ENCODE results near the gene VPS37B. TPM values are rescaled to one million over a fixed set of nuclear protein-coding genes. Genes with fewer than 3 reads are reported as not detected.
A peak's percentile ranks its signal among the peaks of the same experiment; 100 is the strongest.

The VPS37B gene
- total and polyA plus RNA-seq, 5 experiments from 2014 or later = 15.2 to 37.2 (median 19.4) TPM

DNA sequence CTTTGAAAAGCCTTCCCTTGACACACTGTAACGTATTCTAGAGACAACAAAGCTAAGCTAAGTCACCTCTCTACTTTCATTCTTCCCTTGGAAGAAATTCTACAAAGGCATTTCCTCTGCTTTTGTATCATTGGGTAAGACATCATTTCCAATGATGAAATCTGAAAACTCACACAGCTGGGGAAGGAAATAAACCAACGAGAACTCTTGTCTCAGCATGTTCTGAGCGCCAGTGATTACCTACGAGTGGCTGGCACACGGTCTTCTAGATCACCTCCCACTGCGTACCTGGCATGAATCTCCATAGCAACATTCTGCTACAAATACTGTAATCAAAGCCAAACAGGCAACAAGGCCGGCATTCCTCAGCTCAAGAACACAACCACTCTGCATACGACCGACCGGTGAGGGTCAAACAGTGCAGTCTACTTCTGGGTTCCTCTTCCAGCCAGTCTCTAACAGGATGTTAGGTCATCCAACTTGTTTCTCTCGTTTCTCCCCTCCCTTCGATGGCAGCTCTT, 7.6 kb downstream of the VPS37B start:
- ATAC-seq (peak; percentile 86 to 91), DNase-seq (peak in 8 of 10 donors; percentile 43 to 88 (median 76))
- H3K36me3 Mint-ChIP-seq = peaks cover 0 to 2% (median 0%) of the 10 kb centered on the region in 3 donors
- no peaks in the 10 kb centered on the region for H3K9me3 Mint-ChIP-seq
- peak overlapping the region; percentile 67 to 91 (median 82) for H3K4me3 Mint-ChIP-seq
- H3K27ac Mint-ChIP-seq = peak overlapping the region; percentile 88 to 99 (median 94)
- H3K27me3 Mint-ChIP-seq = no peaks in the 10 kb centered on the region
- POLR2A ChIA-PET = interaction anchor here (0.6 to 3.0 kb wide), 9 partner anchors 8 to 52 kb away, joined by 3 to 21 read pairs (median 5); no protein-coding TSS in a partner anchor
- peaks cover 30 to 94% (median 83%) of the 10 kb centered on the region in 4 donors for H3K4me1 Mint-ChIP-seq

DNA sequence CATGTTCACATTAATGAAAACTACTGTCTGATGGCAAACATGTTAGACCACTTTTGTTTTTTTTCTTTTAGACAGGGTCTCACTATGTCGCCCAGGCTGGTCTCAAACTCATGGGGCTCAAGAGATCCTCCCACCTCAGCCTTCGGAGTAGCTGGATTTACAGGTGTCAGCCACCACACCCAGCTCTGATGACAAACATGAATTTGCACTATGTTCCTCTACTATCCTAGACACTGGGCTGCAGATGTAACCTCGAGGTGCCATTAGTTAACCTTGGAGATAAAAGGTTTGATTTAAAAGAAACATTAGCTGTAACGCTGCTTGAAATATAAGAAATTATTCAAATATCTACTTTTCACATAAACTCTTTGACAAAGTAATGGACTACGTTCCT, 8.1 kb downstream of the VPS37B start:
- ATAC-seq = peak in 1 of 2 donors; percentile 2

DNA sequence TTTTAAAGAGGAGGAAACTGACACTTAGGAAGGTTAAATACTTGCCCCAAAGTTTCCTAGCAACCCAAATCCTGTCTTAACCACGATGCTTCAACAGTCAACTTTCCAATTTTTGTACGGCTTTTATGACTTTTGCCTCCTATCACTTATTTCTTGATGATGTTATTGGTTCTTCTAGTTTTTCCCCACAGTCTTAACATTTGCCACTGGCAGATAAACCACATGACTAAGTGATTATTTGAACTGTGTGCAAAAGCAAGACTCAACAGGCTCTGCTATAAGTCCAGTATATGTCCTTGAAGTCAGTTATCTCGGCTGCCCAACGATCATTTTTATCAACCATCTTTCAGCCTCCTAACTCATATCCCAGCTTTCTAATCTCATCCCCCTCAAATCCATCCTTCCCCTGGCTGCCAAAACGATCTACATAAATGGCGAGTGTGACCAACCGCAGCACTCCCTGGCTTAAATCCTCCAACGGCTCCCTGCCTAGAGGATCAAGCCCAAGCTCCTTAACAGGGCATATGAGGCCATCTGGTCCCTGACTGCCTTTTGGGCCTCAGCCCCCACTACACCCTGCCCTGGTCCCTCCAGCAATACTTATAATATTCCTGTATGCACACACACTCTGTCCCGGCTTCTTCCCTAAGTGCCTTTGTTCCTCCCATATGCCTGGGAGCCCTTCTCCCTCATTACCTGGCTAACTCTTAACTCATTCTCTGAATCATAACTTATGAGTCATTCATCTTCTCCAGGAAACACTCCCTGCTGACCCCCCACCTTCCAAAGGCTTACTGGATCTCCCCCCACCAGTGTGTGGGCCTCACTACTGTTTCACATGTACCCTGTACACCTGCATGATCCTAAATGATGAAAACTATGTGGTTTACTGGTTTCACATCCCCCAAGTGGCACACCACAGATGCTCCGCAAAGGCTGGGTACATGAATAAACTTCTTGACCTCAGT, 8.8 kb downstream of the VPS37B start:
- DNase-seq (peak in 1 of 10 donors; percentile 62), ATAC-seq (no peak)
- H3K27ac Mint-ChIP-seq = peak overlapping the region; percentile 81 to 99 (median 94)
- no peaks in the 10 kb centered on the region for H3K9me3 Mint-ChIP-seq
- H3K4me1 Mint-ChIP-seq = peaks cover 36 to 94% (median 86%) of the 10 kb centered on the region in 4 donors
- H3K4me3 Mint-ChIP-seq = peak overlapping the region in 9 of 10 donors; percentile 16 to 91 (median 80)
- no peaks in the 10 kb centered on the region for H3K36me3 Mint-ChIP-seq
- POLR2A ChIA-PET = interaction anchor here (0.6 to 3.0 kb wide), 8 partner anchors 9 to 87 kb away, joined by 4 to 21 read pairs (median 7); partner anchors contain the start of gene VPS37B
- H3K27me3 Mint-ChIP-seq = no peaks in the 10 kb centered on the region

More for the DNA sequence above, 8.1 kb downstream of the VPS37B start:
- Mint-ChIP-seq H3K9me3 (no peaks in the 10 kb centered on the region), H3K4me1 (peaks cover 32 to 94% (median 86%) of the 10 kb centered on the region in 4 donors), H3K27ac (peak overlapping the region; percentile 88 to 99 (median 94)), H3K4me3 (peak overlapping the region; percentile 67 to 91 (median 82)), H3K36me3 (no peaks in the 10 kb centered on the region), H3K27me3 (no peaks in the 10 kb centered on the region)
- POLR2A ChIA-PET = interaction anchor here (0.6 to 3.0 kb wide), 8 partner anchors 8 to 86 kb away, joined by 4 to 21 read pairs (median 6); no protein-coding TSS in a partner anchor
- DNase-seq = no peak

DNA sequence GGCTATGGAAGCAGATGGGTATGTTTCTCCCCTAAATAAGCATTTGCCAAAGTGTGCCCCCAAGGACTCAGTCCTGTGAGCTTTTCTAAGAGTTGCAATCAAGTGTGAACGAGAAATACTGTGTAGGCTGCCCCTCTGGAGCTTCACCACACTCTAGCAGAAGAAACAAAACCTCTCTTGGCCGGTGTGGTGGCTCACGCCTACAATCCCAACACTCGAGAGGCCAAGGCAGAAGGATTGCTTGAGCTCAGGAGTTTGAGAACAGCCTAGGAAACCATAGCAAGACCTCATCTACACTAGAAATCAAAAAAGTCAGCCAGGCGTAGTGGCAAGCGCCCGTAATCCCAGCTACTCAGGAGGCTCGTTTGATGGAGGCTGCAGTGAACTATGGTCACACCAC, 9.8 kb downstream of the VPS37B start:
- POLR2A ChIA-PET = interaction anchor here (1.7 kb wide), 1 partner anchor 10 kb away, joined by 8 read pairs; the partner anchor contains the start of gene VPS37B
- Mint-ChIP-seq H3K36me3 (no peaks in the 10 kb centered on the region), H3K27ac (peak overlapping the region in 1 of 10 donors; percentile 92), H3K27me3 (no peaks in the 10 kb centered on the region), H3K4me3 (peak overlapping the region in 2 of 10 donors; percentile 8 to 39), H3K4me1 (peaks cover 37 to 94% (median 86%) of the 10 kb centered on the region in 4 donors), H3K9me3 (no peaks in the 10 kb centered on the region)
- ATAC-seq = no peak
- DNase-seq = no peak

DNA sequence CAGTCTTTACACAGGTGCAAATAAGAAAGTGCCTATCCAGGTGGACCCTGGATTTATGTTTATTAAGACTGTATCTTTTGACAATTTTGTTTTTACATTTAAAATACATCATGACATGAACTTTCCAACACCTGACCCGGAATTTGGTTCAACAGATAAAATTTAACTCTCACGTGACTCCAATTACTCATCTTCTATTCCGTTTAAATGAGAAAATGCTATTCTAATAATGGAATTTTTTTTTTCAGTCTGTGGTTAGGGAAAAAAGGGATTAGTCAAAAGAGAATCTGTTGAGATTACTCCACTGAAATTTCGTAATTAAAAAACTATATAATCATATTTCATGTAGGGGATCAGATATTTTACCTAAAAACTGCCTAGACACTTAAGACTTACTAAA, 11.1 kb downstream of the VPS37B start:
- Mint-ChIP-seq H3K27me3 (no peaks in the 10 kb centered on the region), H3K4me3 (peak overlapping the region in 1 of 10 donors; percentile 32), H3K27ac (no peak overlapping the region), H3K4me1 (peaks cover 46 to 94% (median 86%) of the 10 kb centered on the region in 4 donors), H3K9me3 (no peaks in the 10 kb centered on the region), H3K36me3 (peaks cover 0 to 7% (median 0%) of the 10 kb centered on the region in 3 donors)
- DNase-seq = no peak
- no peak for ATAC-seq
- POLR2A ChIA-PET = interaction anchor here (0.5 to 2.1 kb wide), 2 partner anchors 14 to 61 kb away, joined by 3 to 7 read pairs; no protein-coding TSS in a partner anchor

DNA sequence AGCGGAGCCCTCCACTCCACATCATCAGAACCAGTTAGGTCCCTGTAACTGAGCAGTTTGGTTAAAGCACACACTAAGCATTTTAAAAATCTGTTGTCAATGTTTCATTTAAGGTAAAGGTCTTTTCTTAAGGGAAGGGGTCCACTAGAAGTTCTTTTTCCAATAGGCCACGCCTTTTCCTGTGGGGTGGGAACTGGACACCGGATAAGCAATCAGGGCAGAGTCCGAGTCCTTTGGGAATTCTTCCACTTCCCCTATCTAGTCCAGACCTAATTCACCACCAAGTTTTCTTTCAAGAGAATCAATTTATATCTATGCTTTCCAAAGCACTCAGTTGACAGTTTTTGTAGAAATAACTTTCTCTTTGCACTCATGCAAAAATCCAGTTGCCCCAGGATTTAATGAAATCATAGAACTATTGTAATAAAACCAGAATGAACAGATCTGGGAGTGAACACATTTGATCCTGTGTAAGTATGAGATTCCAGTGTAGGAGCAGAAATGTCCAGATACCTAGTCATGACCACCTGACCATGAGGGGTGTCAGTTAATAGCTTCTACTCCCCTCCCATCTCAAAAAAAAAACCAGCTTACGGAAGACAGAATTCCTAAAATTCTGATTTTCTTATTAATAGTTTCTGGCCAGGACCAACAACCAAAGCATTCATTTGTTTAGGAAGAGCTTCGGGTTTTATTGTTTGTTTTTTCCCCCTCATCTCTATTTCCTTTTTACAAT, 11.7 kb downstream of the VPS37B start:
- Mint-ChIP-seq H3K9me3 (no peaks in the 10 kb centered on the region), H3K4me1 (peaks cover 50 to 94% (median 86%) of the 10 kb centered on the region in 4 donors), H3K4me3 (peak overlapping the region in 4 of 10 donors; percentile 24 to 54 (median 47)), H3K27ac (peak overlapping the region in 9 of 10 donors; percentile 3 to 84 (median 40)), H3K36me3 (peaks cover 0 to 12% (median 0%) of the 10 kb centered on the region in 3 donors), H3K27me3 (no peaks in the 10 kb centered on the region)
- no peak for DNase-seq
- POLR2A ChIA-PET = interaction anchor here (0.5 to 2.1 kb wide), 3 partner anchors 11 to 62 kb away, joined by 3 to 8 read pairs (median 7); partner anchors contain the start of gene VPS37B
- no peak for ATAC-seq

DNA sequence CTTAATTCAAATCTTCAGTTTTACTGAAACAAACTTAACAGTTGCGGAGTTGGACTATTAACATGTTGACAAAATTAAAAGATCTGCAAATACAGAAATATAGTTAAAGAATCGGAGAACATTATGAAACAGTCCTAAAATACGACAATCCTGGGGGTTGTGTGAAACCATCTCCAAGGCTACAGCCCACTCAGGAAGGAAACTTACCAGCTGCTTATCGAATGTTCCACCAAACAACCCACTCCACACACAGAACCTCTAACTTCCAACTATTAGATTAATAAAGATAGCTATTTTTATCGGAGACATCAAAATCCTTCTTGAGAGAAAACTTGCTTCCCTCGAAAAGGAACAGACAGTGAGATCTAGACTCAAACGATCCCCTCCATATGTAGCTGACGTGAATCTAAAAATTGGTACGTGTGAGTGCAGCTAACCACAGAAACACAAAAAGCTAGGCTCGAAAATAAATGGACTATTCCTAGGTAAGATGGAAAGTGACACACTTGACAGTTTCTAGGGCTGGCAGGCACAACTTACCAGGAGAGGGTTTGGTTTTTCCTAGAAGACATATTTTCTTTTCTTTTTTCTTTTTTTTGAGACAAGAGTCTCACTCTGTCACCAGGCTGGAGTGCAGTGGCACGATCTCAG, 12.9 kb downstream of the VPS37B start:
- ATAC-seq = no peak
- Mint-ChIP-seq H3K9me3 (no peaks in the 10 kb centered on the region), H3K27ac (peak overlapping the region; percentile 40 to 84 (median 67)), H3K4me1 (peaks cover 51 to 94% (median 85%) of the 10 kb centered on the region in 4 donors), H3K27me3 (no peaks in the 10 kb centered on the region), H3K36me3 (peaks cover 0 to 12% (median 0%) of the 10 kb centered on the region in 3 donors), H3K4me3 (peak overlapping the region in 8 of 10 donors; percentile 4 to 50 (median 40))
- POLR2A ChIA-PET = interaction anchor here (0.7 to 2.1 kb wide), 5 partner anchors 11 to 108 kb away, joined by 3 to 8 read pairs (median 5); partner anchors contain the start of gene VPS37B
- DNase-seq = no peak

DNA sequence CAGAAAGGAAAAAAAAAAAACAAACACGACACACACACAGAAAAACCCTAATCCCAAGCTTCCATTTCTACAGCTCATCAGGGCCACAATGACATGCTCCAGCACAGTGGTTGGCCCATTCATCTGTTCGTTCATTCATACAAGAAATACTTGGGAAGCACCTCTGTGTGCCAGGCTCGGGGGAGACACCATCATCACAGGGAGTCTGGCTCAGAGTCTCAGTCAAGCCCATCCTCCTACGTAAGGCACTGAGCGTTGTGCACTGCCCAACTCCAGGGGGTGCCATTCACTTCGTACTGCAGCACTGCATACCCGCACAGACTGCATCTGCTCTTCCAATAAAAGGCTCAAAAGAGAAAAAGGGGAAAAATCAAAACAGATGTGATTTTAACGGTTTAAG, 15.3 kb downstream of the VPS37B start:
- Mint-ChIP-seq H3K4me1 (peaks cover 47 to 95% (median 88%) of the 10 kb centered on the region in 4 donors), H3K9me3 (no peaks in the 10 kb centered on the region), H3K36me3 (peaks cover 0 to 20% (median 0%) of the 10 kb centered on the region in 3 donors), H3K4me3 (peak overlapping the region in 8 of 10 donors; percentile 4 to 49 (median 34)), H3K27ac (peak overlapping the region; percentile 55 to 89 (median 80)), H3K27me3 (no peaks in the 10 kb centered on the region)
- no peak for DNase-seq
- POLR2A ChIA-PET = interaction anchor here (0.8 to 2.3 kb wide), 7 partner anchors 8 to 23 kb away, joined by 3 to 11 read pairs (median 5); partner anchors contain the start of gene VPS37B
- peak; percentile 56 to 61 for ATAC-seq

DNA sequence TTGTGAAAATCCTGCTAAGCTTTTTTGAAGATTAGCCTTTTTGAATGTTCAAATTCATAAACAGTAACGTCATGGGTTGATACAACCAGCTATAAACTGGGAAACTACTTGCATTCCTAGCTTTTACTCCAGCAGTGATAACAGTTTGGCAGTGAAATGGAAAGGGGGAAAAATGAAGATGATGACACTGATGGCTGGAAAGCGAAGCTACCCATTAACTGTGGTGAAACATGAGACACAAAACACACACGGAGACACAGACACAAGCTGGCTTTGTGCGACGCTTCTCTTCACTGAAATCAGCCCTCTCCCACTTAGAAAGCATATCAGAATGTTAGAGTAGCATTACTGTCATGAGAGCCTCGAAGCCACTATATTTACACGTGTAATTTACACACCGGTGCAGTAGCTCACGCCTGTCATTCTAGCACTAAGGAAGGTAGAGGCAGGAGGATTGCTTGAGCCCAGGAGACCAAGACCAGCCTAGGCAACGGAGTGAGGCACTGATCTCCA, 15.7 kb downstream of the VPS37B start:
- POLR2A ChIA-PET = interaction anchor here (0.6 to 2.3 kb wide), 8 partner anchors 8 to 24 kb away, joined by 3 to 11 read pairs (median 5); partner anchors contain the start of gene VPS37B
- Mint-ChIP-seq H3K9me3 (no peaks in the 10 kb centered on the region), H3K36me3 (peaks cover 0 to 20% (median 0%) of the 10 kb centered on the region in 3 donors), H3K4me1 (peaks cover 47 to 100% (median 92%) of the 10 kb centered on the region in 4 donors), H3K4me3 (peak overlapping the region in 6 of 10 donors; percentile 7 to 49 (median 33)), H3K27me3 (no peaks in the 10 kb centered on the region), H3K27ac (peak overlapping the region; percentile 55 to 89 (median 80))
- ATAC-seq (no peak), DNase-seq (no peak)

DNA sequence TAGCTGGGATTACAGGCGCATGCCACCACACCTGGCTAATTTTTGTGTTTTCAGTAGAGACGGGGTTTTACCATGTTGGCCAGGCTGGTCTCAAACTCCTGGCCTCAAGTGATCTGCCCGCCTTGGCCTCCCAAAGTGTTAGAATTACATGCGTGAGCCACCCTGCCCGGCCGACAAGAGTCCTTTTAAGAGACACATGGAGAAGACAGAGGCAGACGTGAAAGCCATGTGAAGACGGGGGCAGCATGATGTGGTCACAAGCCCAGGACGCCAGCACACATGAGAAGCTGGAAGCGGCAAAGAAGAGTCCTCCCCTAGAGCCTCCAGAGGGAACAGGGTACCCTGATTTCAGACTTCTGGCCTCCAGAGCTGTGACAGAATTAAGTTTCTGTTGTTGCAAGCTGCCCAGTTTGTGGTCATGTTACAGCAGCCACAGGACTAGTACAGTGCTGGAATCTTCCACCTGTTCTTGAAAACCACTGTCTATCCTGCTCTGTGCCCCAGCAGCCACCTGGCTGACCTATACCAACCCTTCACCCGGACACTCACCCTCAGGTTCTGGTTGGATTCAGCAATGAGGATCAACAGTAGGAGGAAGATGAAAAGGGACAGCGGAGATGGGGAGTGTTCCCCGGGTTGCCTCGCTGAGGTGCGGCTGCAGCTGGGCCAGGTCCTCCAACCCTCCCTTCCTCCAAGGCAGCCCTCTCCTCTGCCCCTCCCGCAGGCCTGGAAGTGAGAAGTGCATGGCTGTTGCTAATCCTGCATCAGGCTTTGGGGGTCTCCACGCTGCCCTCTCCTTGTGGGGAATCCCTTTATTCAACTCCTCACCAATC, 16.9 kb downstream of the VPS37B start:
- Mint-ChIP-seq H3K27me3 (no peaks in the 10 kb centered on the region), H3K4me3 (peak overlapping the region in 9 of 10 donors; percentile 2 to 85 (median 52)), H3K9me3 (no peaks in the 10 kb centered on the region), H3K4me1 (peaks cover 49 to 99% (median 94%) of the 10 kb centered on the region in 4 donors), H3K27ac (peak overlapping the region in 9 of 10 donors; percentile 34 to 90 (median 81)), H3K36me3 (peaks cover 0 to 20% (median 0%) of the 10 kb centered on the region in 3 donors)
- ATAC-seq (no peak), DNase-seq (no peak)
- POLR2A ChIA-PET = interaction anchor here (0.7 to 2.3 kb wide), 4 partner anchors 13 to 16 kb away, joined by 4 to 7 read pairs (median 6); partner anchors contain the start of gene VPS37B
